Testis (tissue), 2 donors: ENCODE data around the gene NOS1AP.

ENCODE experiments used
- CTCF ChIP-seq, 3 experiments: fragments of 450-650 bp in 2 of 3; fragments of 200-600 bp in 1 of 3; sonication (generic) in 1 of 3; IDR thresholded peaks; one replicate each; pipeline ENCODE4 v1.5.1; 2016 to 2019; ENCODE audit warnings: antibody characterized with exemption in 3 of 3, mild to moderate bottlenecking in 2 of 3, moderate library complexity in 1 of 3
- POLR2A ChIP-seq: fragments of 450-650 bp; IDR thresholded peaks from one replicate; pipeline ENCODE4 v1.6.1; 2017; ENCODE audit warnings: antibody characterized with exemption, mild to moderate bottlenecking, moderate library complexity

- TF ChIP-seq CTCF (IDR thresholded peaks at IDR 0.05): no peak
- no peak for TF ChIP-seq POLR2A
Observed at GRCh38 chr1:162195567-162195966, 126.1 kb downstream of the NOS1AP start.
